Stimulated activated CD8-positive, alpha-beta memory T cell treated with anti-CD3 and anti-CD28 coated beads, Interleukin-15, amount 100 ng/mL, for 24 hours (primary cell): ENCODE data around the gene ZNF892.
"Not testable (repeated sequence)": the region's sequence is repeated elsewhere in the genome, so short reads cannot be mapped to it uniquely, and the experiment has no call there.

Source experiments
- DNase-seq: peaks from one replicate; pipeline ENCODE4 v3.0.0-alpha.2; 2020; ENCODE audit warnings: low read depth

ZNF892 gene

DNA sequence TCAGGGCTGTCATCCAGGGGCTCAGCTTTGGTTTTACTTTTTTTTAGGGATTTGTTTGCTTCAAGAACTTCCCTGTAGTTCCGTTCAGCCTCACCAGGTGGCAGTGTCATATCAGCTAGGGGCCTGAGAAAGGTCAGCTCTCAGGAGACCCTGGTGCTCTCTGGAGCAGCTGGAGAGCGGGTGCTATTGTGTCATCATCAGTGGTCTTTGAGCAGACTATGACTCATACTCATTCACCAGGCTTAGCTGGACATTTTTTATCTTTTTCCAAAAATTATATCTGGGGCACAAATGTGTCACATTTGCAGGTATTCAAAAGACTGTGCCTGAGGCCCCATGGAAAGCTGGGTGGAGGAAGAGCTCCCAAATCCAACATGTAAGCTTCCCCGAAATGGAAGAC is 24.4 kb downstream of the ZNF892 start:
- no peak for DNase-seq

GRCh38 chr2:95232232-95232631 is 24.9 kb downstream of the ZNF892 start:
- no peak for DNase-seq

GRCh38 chr2:95234286-95234785 is 27.0 kb downstream of the ZNF892 start:
- no peak for DNase-seq

DNA sequence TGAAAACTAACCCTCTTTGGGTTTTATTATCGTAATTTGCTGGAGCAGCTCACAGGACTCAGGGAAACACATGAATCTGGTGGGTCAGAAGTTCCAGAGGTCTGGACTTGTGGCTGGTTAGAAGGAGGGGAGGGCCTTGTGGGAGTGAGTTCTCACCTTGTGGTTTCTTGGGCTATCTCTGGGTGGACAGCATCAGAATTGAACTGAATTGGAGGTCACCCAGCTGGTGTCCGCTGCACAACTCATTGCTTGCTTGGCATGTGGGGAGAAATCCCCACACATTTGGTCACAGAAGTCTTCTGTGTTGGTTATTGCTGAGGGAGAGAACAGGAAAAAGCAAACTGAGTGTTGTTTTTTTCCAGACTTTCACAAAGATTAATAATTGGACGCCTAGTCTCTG is 27.5 kb downstream of the ZNF892 start:
- no peak for DNase-seq

DNA sequence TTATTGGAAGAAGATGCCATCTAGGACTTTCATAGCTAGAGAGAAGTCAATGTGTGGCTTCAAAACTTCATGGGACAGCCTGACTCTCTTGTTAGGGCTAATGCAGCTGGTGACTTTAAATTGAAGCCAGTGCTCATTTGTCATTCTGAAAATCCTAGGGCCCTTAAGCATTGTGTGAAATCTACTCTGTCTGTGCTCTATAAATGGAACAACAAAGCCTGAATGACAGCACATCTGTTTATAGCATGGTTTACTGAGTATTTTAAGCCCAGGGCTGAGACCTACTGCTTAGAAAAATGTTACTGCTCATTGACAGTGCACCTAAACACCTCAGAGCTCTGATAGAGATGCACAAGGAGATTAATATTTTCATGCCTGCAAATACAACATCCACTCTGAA is 30.8 kb downstream of the ZNF892 start:
- DNase-seq, result no peak

DNA sequence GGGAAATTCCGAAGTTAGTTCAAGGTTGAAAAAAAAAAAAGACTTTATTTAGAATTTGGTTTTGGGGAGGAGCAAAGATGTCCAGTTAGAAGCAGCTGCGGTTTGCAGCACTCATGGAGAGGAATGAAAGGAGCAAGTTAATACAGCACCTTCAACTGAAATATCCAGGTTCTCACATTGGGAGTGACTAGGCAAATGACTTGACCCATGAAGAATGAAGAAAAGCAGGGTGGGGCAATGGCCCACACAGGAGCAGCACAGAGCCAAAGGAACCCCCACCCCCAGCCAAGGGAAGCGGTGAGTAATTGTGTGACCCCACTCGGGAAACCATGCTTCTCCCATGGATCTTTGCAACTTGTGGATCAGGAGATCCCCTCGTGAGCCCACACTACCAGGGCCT is 32.8 kb downstream of the ZNF892 start:
- no peak for DNase-seq

GRCh38 chr2:95240556-95240955 is 33.2 kb downstream of the ZNF892 start:
- no peak for DNase-seq

DNA sequence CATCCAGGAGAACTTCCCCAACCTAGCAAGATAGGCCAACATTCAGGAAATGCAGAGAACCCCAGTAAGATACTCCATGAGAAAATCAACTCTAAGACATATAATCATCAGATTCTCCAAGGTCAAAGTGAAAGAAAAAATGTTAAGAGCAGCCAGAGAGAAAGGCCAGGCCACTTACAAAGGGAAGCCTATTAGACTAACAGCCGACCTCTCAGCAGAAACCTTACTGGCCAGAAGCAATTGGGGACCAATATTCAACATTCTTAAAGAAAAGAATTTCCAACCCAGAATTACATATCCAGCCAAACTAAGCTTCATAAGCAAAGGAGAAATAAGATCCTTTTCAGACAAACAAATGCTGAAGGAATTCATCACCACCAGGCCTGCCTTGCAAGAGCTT is 34.8 kb downstream of the ZNF892 start:
- DNase-seq, result not testable (repeated sequence)
